NCI-H2196 (cell line): ENCODE measurements around the gene CFAP107.
"Not testable (repeated sequence)": the region's sequence is repeated elsewhere in the genome, so short reads cannot be mapped to it uniquely, and the experiment has no call there.

Experiments used
- DNase-seq: peaks from one replicate; lab custom pipeline; 2025; ENCODE audit not compliant: unreplicated experiment; lab: John Stamatoyannopoulos, UW

The CFAP107 gene, protein sequence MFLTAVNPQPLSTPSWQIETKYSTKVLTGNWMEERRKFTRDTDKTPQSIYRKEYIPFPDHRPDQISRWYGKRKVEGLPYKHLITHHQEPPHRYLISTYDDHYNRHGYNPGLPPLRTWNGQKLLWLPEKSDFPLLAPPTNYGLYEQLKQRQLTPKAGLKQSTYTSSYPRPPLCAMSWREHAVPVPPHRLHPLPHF

DNA sequence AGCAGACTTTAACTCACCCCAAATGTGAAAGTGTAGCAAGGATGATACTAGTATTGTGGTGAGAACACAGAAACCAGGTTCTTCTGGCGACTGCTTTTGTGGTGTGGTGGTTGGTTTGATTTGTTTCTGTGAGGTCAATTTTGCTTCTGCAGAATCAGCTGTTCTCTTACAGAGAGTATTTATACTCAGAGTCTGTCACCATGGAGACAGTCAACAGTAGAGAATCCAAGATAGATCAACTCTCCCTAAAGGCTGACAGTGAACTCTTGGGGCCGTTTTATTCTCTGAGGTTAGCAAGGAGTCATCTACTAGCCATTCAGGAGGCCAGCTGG is at the start of gene CFAP107:
Gene CFAP107 (plus strand): TSS at position 209 of the 332 bp plus-strand sequence. CDS start 231 bp downstream, outside the sequence.
- DNase-seq = peak; percentile 31

GRCh38 chr1:12696658-12697057 is 49.3 kb upstream of the CFAP107 start:
- no peak for DNase-seq

- DNase-seq = no peak
Measured at GRCh38 chr1:12697397-12697796, 48.6 kb upstream of the CFAP107 start.

GRCh38 chr1:12703821-12704451 is 42.1 kb upstream of the CFAP107 start:
- no peak for DNase-seq

GRCh38 chr1:12706061-12706460 is 39.9 kb upstream of the CFAP107 start:
- DNase-seq = no peak

GRCh38 chr1:12708396-12709090 is 37.5 kb upstream of the CFAP107 start:
- DNase-seq = no peak

- no peak for DNase-seq
Measured at GRCh38 chr1:12709091-12709491, 36.9 kb upstream of the CFAP107 start.

DNA sequence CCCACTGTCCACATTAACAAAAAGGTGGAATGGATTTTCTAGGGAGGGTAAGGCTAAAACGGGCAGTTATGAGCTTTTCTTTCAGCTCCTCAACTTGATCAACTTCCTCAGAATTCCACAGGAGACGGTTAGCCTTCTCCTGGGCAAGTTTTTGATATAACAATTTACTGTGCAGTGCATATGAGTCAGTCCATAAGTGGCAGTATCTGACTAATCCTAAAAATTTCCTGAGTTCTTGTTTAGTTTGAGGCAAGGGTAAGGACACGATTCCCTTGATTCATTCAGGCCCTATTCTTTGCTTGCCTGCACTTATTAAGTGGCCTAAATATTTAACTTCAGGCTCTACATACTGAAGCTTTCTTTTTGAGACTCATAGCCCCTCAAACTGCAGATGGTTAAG is 36.3 kb upstream of the CFAP107 start:
- no peak for DNase-seq

DNA sequence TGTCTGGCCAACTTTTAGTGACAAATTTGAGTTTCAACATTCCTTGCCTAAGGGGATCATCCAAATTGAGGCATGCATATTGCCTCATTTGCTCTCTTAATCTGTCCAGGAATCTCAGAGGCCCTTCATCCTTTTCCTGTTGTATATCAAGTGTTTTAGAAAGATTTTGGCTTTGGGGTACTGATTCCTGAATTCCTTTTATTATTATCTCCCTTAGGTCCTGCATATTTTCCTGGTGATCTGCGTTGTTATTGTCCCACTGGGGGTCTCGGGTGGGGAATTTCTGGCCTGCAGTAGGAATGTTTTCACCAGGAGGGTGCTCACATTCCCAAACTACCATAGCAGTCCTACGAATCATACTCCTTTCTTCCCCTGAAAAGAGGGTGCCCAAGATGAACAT is 34.5 kb upstream of the CFAP107 start:
- DNase-seq = no peak

DNA sequence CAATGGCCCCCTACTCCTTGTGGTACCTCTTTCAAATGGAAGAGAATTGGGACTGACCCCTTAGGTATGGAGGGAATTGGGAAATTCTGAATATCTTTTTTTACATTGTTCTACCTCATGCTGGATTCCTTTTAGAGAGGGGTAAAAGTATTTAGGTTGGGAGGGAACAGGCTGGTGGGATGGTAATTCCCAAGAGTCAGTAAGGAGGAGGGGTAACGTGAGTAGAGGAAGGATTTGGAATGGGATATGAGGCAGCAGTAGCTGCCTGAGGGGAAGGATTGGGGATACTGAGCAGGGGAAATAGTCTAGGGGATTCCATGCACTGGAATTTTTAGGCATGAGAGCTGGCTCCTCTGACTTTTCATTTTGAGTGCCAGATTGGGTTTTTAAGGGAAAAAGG is 33.9 kb upstream of the CFAP107 start:
- no peak for DNase-seq

GRCh38 chr1:12712929-12713328 is 33.1 kb upstream of the CFAP107 start:
- no peak for DNase-seq

GRCh38 chr1:12713651-12714050 is 32.3 kb upstream of the CFAP107 start:
- not testable (repeated sequence) for DNase-seq

GRCh38 chr1:12714710-12715475 is 31.1 kb upstream of the CFAP107 start:
- DNase-seq = no peak

- DNase-seq = no peak
Measured at GRCh38 chr1:12715896-12716437, 30.0 kb upstream of the CFAP107 start, which contains the start of gene AADACL3. Gene AADACL3 (plus strand): TSS chr1:12716110. CDS start chr1:12716177, 67 bp downstream.

GRCh38 chr1:12717301-12717838 is 28.6 kb upstream of the CFAP107 start:
- DNase-seq = no peak

GRCh38 chr1:12722626-12723025 is 23.4 kb upstream of the CFAP107 start:
- DNase-seq = no peak

- no peak for DNase-seq
Measured at GRCh38 chr1:12728391-12728790, 17.6 kb upstream of the CFAP107 start.

GRCh38 chr1:12730156-12730555 is 15.8 kb upstream of the CFAP107 start:
- DNase-seq = no peak

GRCh38 chr1:12731084-12731483 is 14.9 kb upstream of the CFAP107 start:
- not testable (repeated sequence) for DNase-seq

GRCh38 chr1:12734651-12735050 is 11.3 kb upstream of the CFAP107 start:
- no peak for DNase-seq

- no peak for DNase-seq
Measured at GRCh38 chr1:12738934-12739333, 7.1 kb upstream of the CFAP107 start.
